HepG2 (cell line): ENCODE data around the gene EIF4G3. TPM values are rescaled to one million over a fixed set of nuclear protein-coding genes. Genes with fewer than 3 reads are reported as not detected.

Experiments
- ATAC-seq: fragments of 200-7000 bp; cut with Tn5 transposase; 3 replicates; pipeline ENCODE4 v1.9.1; 2020; ENCODE audit warnings: mild to moderate bottlenecking, moderate library complexity
- BruUV-seq: library from RNA; stranded (reverse); fragments of 400-500 nt; replicated peaks from 2 replicates; lab custom pipeline; 2021; lab: Mats Ljungman, UMichigan
- CTCF ChIA-PET: fragments of 300-600 bp; formaldehyde crosslinking; extraction: SDS; loops from one replicate; lab custom pipeline; 2021; ENCODE audit warnings: low total read pairs, inconsistent platforms, low intra/inter-chr PET ratio; lab: Yijun Ruan, JAX
- POLR2A ChIA-PET: fragments of 350-600 bp; sonication (Branson Sonifier 250); formaldehyde crosslinking; loops from one replicate; lab custom pipeline; 2020; ENCODE audit warnings: antibody characterized with exemption, inconsistent platforms; lab: Yijun Ruan, JAX
- DNase-seq: peaks from one replicate; pipeline ENCODE4 v3.0.0-alpha.2; 2015; ENCODE audit warnings: low spot score
- FAIRE-seq: peaks from 3 replicates; lab custom pipeline; 2011; peaks lifted over from hg19 to GRCh38; lab: Jason Lieb, UNC
- H2AFZ ChIP-seq: one replicate; pipeline ENCODE4 v1.6.1; 2011; ENCODE audit warnings: low read length, inconsistent platforms
- H3K27ac ChIP-seq: fragments of 300-600 bp; 3 replicates; pipeline ENCODE4 v1.8.0; 2011; ENCODE audit warnings: mixed run types, mild to moderate bottlenecking, mixed read lengths, low read length, inconsistent platforms; ENCODE audit not compliant: insufficient read depth; ENCODE audit errors: extremely low read length
- H3K27me3 ChIP-seq, 2 experiments: fragments of 200-600 bp in 1 of 2; 2 replicates in 1 of 2; 3 replicates in 1 of 2; pipeline versions ENCODE4 v1.6.0 to v1.8.0; 2011; ENCODE audit warnings: low read length in 2 of 2, mild to moderate bottlenecking in 2 of 2, moderate library complexity in 2 of 2, inconsistent platforms in 1 of 2; ENCODE audit not compliant: insufficient read depth in 2 of 2, control insufficient read depth in 1 of 2
- H3K36me3 ChIP-seq, 2 experiments: fragments of 200-600 bp in 1 of 2; replicated peaks in 1 of 2; 2 replicates in 1 of 2; 3 replicates in 1 of 2; pipeline versions ENCODE4 v1.5.1 to v1.8.0; 2011; ENCODE audit warnings: low read length in 2 of 2, inconsistent platforms in 1 of 2; ENCODE audit not compliant: insufficient read depth in 2 of 2, control insufficient read depth in 1 of 2
- H3K4me1 ChIP-seq: 2 replicates; pipeline ENCODE4 v1.5.1; 2012; ENCODE audit warnings: low read length, inconsistent platforms; ENCODE audit not compliant: insufficient read depth
- H3K4me2 ChIP-seq: 2 replicates; pipeline ENCODE4 v1.6.0; 2011; ENCODE audit warnings: low read depth, low read length, inconsistent platforms
- H3K4me3 ChIP-seq, 3 experiments: fragments of 200-600 bp in 1 of 3; sonication (generic), shearing (Covaris generic) in 1 of 3; replicated peaks in 1 of 3; 2 replicates each; pipeline ENCODE4 v1.5.1; 2011 to 2016; ENCODE audit warnings: low read length in 3 of 3, inconsistent platforms in 2 of 3, low read depth in 2 of 3, mild to moderate bottlenecking in 2 of 3, control low read depth in 1 of 3, mixed read lengths in 1 of 3; ENCODE audit not compliant: insufficient read depth in 1 of 3
- H3K79me2 ChIP-seq: one replicate; pipeline ENCODE4 v1.6.1; 2011; ENCODE audit warnings: low read length, inconsistent platforms; ENCODE audit not compliant: insufficient read depth
- H3K9ac ChIP-seq: 2 replicates; pipeline ENCODE4 v1.6.0; 2011; ENCODE audit warnings: mild to moderate bottlenecking, low read depth, low read length, inconsistent platforms; ENCODE audit not compliant: insufficient read depth
- H3K9me3 ChIP-seq: 2 replicates; pipeline ENCODE4 v1.5.1; 2012; ENCODE audit warnings: mild to moderate bottlenecking, low read length
- H4K20me1 ChIP-seq: 2 replicates; pipeline ENCODE4 v1.6.0; 2011; ENCODE audit warnings: inconsistent platforms, mild to moderate bottlenecking, low read length, moderate library complexity; ENCODE audit not compliant: insufficient read depth
- AKAP8 ChIP-seq: sonication (generic); formaldehyde crosslinking; IDR thresholded peaks from 2 replicates; pipeline ENCODE4 v1.5.1; 2020; ENCODE audit warnings: mild to moderate bottlenecking, missing genetic modification reagents
- BRCA1 ChIP-seq: sonication (generic); formaldehyde crosslinking; IDR thresholded peaks from 2 replicates; pipeline ENCODE4 v1.4.0; 2020; ENCODE audit warnings: missing genetic modification reagents
- CERS6 ChIP-seq: sonication (generic); formaldehyde crosslinking; IDR thresholded peaks from 2 replicates; pipeline ENCODE4 v1.5.0; 2020; ENCODE audit warnings: missing genetic modification reagents
- DPF2 ChIP-seq: sonication (generic); formaldehyde crosslinking; IDR thresholded peaks from 2 replicates; pipeline ENCODE4 v1.4.0; 2020; ENCODE audit warnings: mild to moderate bottlenecking, low read depth, missing genetic modification reagents, borderline replicate concordance
- GMEB1 ChIP-seq: sonication (generic); formaldehyde crosslinking; IDR thresholded peaks from 2 replicates; pipeline ENCODE4 v1.5.1; 2020; ENCODE audit warnings: missing genetic modification reagents, mild to moderate bottlenecking, borderline replicate concordance
- MIXL1 ChIP-seq: IDR thresholded peaks from 2 replicates; pipeline ENCODE4 v1.6.1; 2016
- MYNN ChIP-seq: sonication (generic); formaldehyde crosslinking; IDR thresholded peaks from 2 replicates; pipeline ENCODE4 v1.4.0; 2020; ENCODE audit warnings: mild to moderate bottlenecking, low read depth, missing genetic modification reagents
- NONO ChIP-seq, 2 experiments: fragments of 450-650 bp in 1 of 2; sonication (generic) in 1 of 2; formaldehyde crosslinking in 1 of 2; IDR thresholded peaks in 1 of 2; conservative IDR thresholded peaks in 1 of 2; 2 replicates each; pipeline versions ENCODE4 v1.6.1 to v1.8.0; 2017 to 2022; ENCODE audit warnings: mild to moderate bottlenecking in 1 of 2, missing genetic modification reagents in 1 of 2, moderate library complexity in 1 of 2
- SRSF4 ChIP-seq: fragments of 200-400 bp; formaldehyde crosslinking; IDR thresholded peaks from one replicate; pipeline ENCODE4 v1.6.1; 2018; ENCODE audit warnings: mild to moderate bottlenecking, low read depth, low read length, moderate library complexity; ENCODE audit not compliant: poor library complexity, severe bottlenecking
- THAP8 ChIP-seq: sonication (generic); formaldehyde crosslinking; IDR thresholded peaks from 2 replicates; pipeline ENCODE4 v1.5.1; 2020; ENCODE audit warnings: missing genetic modification reagents, mild to moderate bottlenecking, borderline replicate concordance
- YY1 ChIP-seq: IDR thresholded peaks from 2 replicates; pipeline ENCODE4 v1.6.1; 2011; ENCODE audit warnings: low read length, low read depth, moderate library complexity, mild to moderate bottlenecking; ENCODE audit not compliant: insufficient read depth, insufficient replicate concordance
- ZNF333 ChIP-seq: sonication (generic); formaldehyde crosslinking; IDR thresholded peaks from 2 replicates; pipeline ENCODE4 v1.4.0; 2020; ENCODE audit warnings: mild to moderate bottlenecking, missing genetic modification reagents, borderline replicate concordance
- ZNF343 ChIP-seq: sonication (generic); formaldehyde crosslinking; IDR thresholded peaks from 2 replicates; pipeline ENCODE4 v1.4.0; 2020; ENCODE audit warnings: mild to moderate bottlenecking, missing genetic modification reagents
- ZNF678 ChIP-seq: sonication (generic); formaldehyde crosslinking; IDR thresholded peaks from 2 replicates; pipeline ENCODE4 v1.4.0; 2020; ENCODE audit warnings: mild to moderate bottlenecking, missing genetic modification reagents
- ZNF781 ChIP-seq: sonication (generic); formaldehyde crosslinking; IDR thresholded peaks from 2 replicates; pipeline ENCODE4 v1.5.1; 2020; ENCODE audit warnings: borderline replicate concordance, mild to moderate bottlenecking, missing genetic modification reagents; ENCODE audit errors: not compliant biosample characterization
- WGBS: methylation state at CpG from one replicate; pipeline ENCODE4 v1.1.6; 2017; ENCODE audit warnings: low lambda C conversion rate; 5-methylcytosine and 5-hydroxymethylcytosine counted together
- in situ Hi-C: cut with HindIII; loops from 2 replicates; pipeline ENCODE4 v1.10.0; 2017; ENCODE audit warnings: low pct_unique_long_range_greater_than_20kb; ENCODE audit not compliant: extremely low pct_ligation_motif_present
- intact Hi-C: fragments of 100-400 bp; cut with micrococcal nuclease; formaldehyde crosslinking; loops from one replicate; pipeline ENCODE4 v1.10.0; 2022; ENCODE audit not compliant: unreplicated experiment
- polyA plus RNA-seq, 8 experiments: library from polyadenylated mRNA; depleted of rRNA in 3 of 8; stranded (reverse) in 7 of 8; unstranded in 1 of 8; fragments of >200 nt; fragmentation: Illumina TruSeq in 4 of 8; extraction: Trizol in 4 of 8; gene quantifications; 2 replicates each; pipeline versions ENCODE4 v1.2.1 to v1.2.3, GENCODE V29; 2011 to 2016; ENCODE audit warnings: low read depth in 4 of 8, missing spikeins in 1 of 8, mixed read lengths in 1 of 8; ENCODE audit not compliant: insufficient read depth in 1 of 8
- total RNA-seq, 5 experiments: library from RNA; depleted of rRNA; stranded (reverse); fragments of >200 nt; fragmentation: Illumina TruSeq; extraction: Trizol; gene quantifications; 2 replicates each; pipeline ENCODE4 v1.2.3, GENCODE V29; 2016; ENCODE audit warnings: low read depth in 1 of 5

EIF4G3 gene
- total and polyA plus RNA-seq, 2 of the 13 experiments (the other 11 are each of a cell fraction or from before 2014, with no cell fraction given): 22.2 to 27.6 TPM

- no peak for TF ChIP-seq SRSF4
- TF ChIP-seq ZNF781 (CRISPR knock-in tag): no peak
- TF ChIP-seq DPF2 (CRISPR knock-in tag): no peak
- no peak for TF ChIP-seq MYNN
- TF ChIP-seq BRCA1 (CRISPR knock-in tag): no peak
- TF ChIP-seq GMEB1: no peak
- TF ChIP-seq MIXL1 (CRISPR knock-in tag): no peak
- TF ChIP-seq, all 625 proteins: peak for 0
- no peak overlapping the region for H3K27ac ChIP-seq
- H3K4me1 ChIP-seq: peaks cover 25% of the 10 kb centered on the region
- H3K27me3 ChIP-seq: no peaks in the 10 kb centered on the region
- no peak for ATAC-seq
- H3K9me3 ChIP-seq: no peaks in the 10 kb centered on the region
- CTCF ChIA-PET: no interaction called here
- no peak overlapping the region for H3K4me3 ChIP-seq
- in situ Hi-C loops (no loop called here), intact Hi-C loops (no loop called here)
- peaks cover 0 to 1% of the 10 kb centered on the region in 2 experiments; a peak in 1 of 5 replicates for H3K36me3 ChIP-seq
- H3K79me2 ChIP-seq: peaks cover 13% of the 10 kb centered on the region
- no peak overlapping the region for H2AFZ ChIP-seq
- POLR2A ChIA-PET: no interaction called here
- 89% methylated on average over 2 of the region's 2 CpGs for WGBS
- no peaks in the 10 kb centered on the region for H4K20me1 ChIP-seq
- H3K9ac ChIP-seq: no peak overlapping the region
- no peak overlapping the region for H3K4me2 ChIP-seq
- no peak for DNase-seq
- FAIRE-seq: no peak
- no TSS peak for BruUV-seq
Measured at GRCh38 chr1:21041541-21041940, 135.2 kb downstream of the EIF4G3 start.

GRCh38 chr1:21037091-21037490, 139.6 kb downstream of the EIF4G3 start:
- Histone ChIP-seq H3K9ac (no peak overlapping the region), H3K36me3 (peaks cover 0 to 1% of the 10 kb centered on the region in 2 experiments; a peak in 1 of 5 replicates), H2AFZ (no peak overlapping the region), H3K4me2 (no peak overlapping the region), H4K20me1 (no peaks in the 10 kb centered on the region), H3K27me3 (no peaks in the 10 kb centered on the region), H3K79me2 (peaks cover 9% of the 10 kb centered on the region), H3K27ac (no peak overlapping the region), H3K9me3 (no peaks in the 10 kb centered on the region), H3K4me3 (no peak overlapping the region), H3K4me1 (peaks cover 14% of the 10 kb centered on the region)
- DNase-seq: no peak
- POLR2A ChIA-PET: no interaction called here
- in situ Hi-C loops (no loop called here), intact Hi-C loops (no loop called here)
- CTCF ChIA-PET: no interaction called here
- BruUV-seq: no TSS peak
- WGBS: 97% methylated on average over 3 of the region's 3 CpGs
- no peak for ATAC-seq
- FAIRE-seq: no peak
- TF ChIP-seq ZNF678 (CRISPR knock-in tag) (no peak), NONO (IDR thresholded peaks at IDR 0.05) (no peak), NONO (CRISPR knock-in tag; conservative IDR thresholded peaks at IDR 0.05) (no peak), ZNF343 (CRISPR knock-in tag) (no peak), YY1 (no peak), THAP8 (CRISPR knock-in tag) (no peak), AKAP8 (CRISPR knock-in tag) (no peak), ZNF333 (CRISPR knock-in tag) (no peak), CERS6 (CRISPR knock-in tag) (no peak)
